ENCODE data around the gene MAG. TPM values are rescaled to one million over a fixed set of nuclear protein-coding genes. Genes with fewer than 3 reads are reported as not detected.
"Not testable (repeated sequence)": the region's sequence is repeated elsewhere in the genome, so short reads cannot be mapped to it uniquely, and the experiment has no call there.

The MAG gene
- total RNA-seq, 1 experiment from 2014 or later, result 0.50 TPM

GRCh38 chr19:35349614-35350521 is 57.9 kb downstream of the MAG start:
- no peak overlapping the region for H3K27ac ChIP-seq
- H3K27me3 ChIP-seq (replicated peaks), result peaks cover 11% of the 10 kb centered on the region
- no peaks in the 10 kb centered on the region for H3K9me3 ChIP-seq (replicated peaks)
- H3K36me3 ChIP-seq, result no peaks in the 10 kb centered on the region
- H3K4me1 ChIP-seq (replicated peaks), result no peaks in the 10 kb centered on the region
- DNase-seq (ENCODE audit: low read depth in 1 of 2, low spot score in 2 of 2), result no peak
- H3K4me3 ChIP-seq, result no peak overlapping the region

- no peak overlapping the region for H3K4me3 ChIP-seq
- no peaks in the 10 kb centered on the region for H3K4me1 ChIP-seq (replicated peaks)
- H3K9me3 ChIP-seq (replicated peaks), result no peaks in the 10 kb centered on the region
- H3K36me3 ChIP-seq, result no peaks in the 10 kb centered on the region
- no peak overlapping the region for H3K27ac ChIP-seq
- DNase-seq (ENCODE audit: low read depth in 1 of 2, low spot score in 2 of 2), result no peak
- H3K27me3 ChIP-seq (replicated peaks), result peaks cover 11% of the 10 kb centered on the region
Observed at GRCh38 chr19:35350591-35350990, 58.6 kb downstream of the MAG start.

DNA sequence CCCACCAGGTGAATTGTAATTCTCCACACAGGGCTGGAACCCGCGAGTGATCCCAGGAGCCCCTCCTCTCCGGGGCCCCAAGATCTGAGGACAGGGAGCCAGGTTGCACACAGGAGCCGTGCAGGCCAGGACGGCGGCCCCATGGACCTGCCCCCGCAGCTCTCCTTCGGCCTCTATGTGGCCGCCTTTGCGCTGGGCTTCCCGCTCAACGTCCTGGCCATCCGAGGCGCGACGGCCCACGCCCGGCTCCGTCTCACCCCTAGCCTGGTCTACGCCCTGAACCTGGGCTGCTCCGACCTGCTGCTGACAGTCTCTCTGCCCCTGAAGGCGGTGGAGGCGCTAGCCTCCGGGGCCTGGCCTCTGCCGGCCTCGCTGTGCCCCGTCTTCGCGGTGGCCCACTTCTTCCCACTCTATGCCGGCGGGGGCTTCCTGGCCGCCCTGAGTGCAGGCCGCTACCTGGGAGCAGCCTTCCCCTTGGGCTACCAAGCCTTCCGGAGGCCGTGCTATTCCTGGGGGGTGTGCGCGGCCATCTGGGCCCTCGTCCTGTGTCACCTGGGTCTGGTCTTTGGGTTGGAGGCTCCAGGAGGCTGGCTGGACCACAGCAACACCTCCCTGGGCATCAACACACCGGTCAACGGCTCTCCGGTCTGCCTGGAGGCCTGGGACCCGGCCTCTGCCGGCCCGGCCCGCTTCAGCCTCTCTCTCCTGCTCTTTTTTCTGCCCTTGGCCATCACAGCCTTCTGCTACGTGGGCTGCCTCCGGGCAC is 59.6 kb downstream of the MAG start:
- no peak overlapping the region for H3K27ac ChIP-seq
- H3K27me3 ChIP-seq (replicated peaks), result peaks cover 11% of the 10 kb centered on the region
- H3K4me3 ChIP-seq, result no peak overlapping the region
- no peaks in the 10 kb centered on the region for H3K4me1 ChIP-seq (replicated peaks)
- DNase-seq (ENCODE audit: low read depth in 1 of 2, low spot score in 2 of 2), result no peak
- H3K36me3 ChIP-seq, result no peaks in the 10 kb centered on the region
- no peaks in the 10 kb centered on the region for H3K9me3 ChIP-seq (replicated peaks)

DNA sequence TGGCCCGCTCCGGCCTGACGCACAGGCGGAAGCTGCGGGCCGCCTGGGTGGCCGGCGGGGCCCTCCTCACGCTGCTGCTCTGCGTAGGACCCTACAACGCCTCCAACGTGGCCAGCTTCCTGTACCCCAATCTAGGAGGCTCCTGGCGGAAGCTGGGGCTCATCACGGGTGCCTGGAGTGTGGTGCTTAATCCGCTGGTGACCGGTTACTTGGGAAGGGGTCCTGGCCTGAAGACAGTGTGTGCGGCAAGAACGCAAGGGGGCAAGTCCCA is 60.2 kb downstream of the MAG start:
- no peaks in the 10 kb centered on the region for H3K36me3 ChIP-seq

DNA sequence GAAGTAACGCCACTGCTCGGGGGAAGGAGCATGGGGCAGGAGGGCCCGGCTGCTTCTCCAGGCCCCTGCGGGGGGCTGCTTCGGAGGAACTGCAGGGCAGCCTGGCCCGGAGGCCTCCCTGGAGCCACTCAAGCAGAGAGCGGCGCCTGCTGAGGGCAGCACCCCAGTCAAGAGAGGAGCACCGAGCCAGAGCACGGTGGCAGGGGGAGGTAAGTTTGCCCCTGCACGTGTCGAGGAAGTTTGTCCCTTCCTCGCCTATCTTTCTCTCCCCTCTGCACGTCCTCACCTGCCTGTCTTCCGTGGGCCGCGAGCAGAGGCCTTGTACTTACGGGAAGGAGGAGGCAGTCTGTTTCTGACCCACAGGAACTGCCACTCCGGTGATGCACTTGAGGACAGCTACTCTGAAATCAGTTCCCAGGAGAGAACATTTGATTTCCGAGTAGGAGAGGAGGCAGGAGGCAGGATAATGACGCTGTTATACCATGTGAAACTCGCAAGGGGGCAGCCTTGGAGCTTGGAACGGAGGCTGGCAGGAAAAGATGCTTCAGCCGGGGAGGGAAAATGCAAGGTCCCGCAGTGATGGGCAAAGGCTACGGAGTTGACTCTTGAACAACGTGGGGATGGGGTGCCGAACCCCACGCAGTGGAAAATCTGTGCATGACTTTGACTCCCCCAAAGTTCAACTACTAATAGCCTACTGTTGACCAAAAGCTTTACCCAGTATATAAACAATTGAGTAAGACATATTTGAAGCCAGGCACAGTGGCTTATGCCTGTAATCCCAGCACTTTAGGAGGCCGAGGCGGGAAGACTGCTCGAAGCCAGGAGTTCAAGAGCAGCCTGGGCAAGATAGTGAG is 60.7 kb downstream of the MAG start:
- H3K4me3 ChIP-seq, result no peak overlapping the region
- no peaks in the 10 kb centered on the region for H3K36me3 ChIP-seq
- no peak overlapping the region for H3K27ac ChIP-seq
- peaks cover 17% of the 10 kb centered on the region for H3K27me3 ChIP-seq (replicated peaks)
- peak in 1 of 2 experiments; percentile 44 for DNase-seq (ENCODE audit: low read depth in 1 of 2, low spot score in 2 of 2)
- no peaks in the 10 kb centered on the region for H3K4me1 ChIP-seq (replicated peaks)
- no peaks in the 10 kb centered on the region for H3K9me3 ChIP-seq (replicated peaks)

More for the DNA sequence above, 60.2 kb downstream of the MAG start:
- no peak overlapping the region for H3K27ac ChIP-seq
- peaks cover 11% of the 10 kb centered on the region for H3K27me3 ChIP-seq (replicated peaks)
- H3K4me1 ChIP-seq (replicated peaks), result no peaks in the 10 kb centered on the region
- no peaks in the 10 kb centered on the region for H3K9me3 ChIP-seq (replicated peaks)
- DNase-seq (ENCODE audit: low read depth in 1 of 2, low spot score in 2 of 2), result no peak
- no peak overlapping the region for H3K4me3 ChIP-seq

DNA sequence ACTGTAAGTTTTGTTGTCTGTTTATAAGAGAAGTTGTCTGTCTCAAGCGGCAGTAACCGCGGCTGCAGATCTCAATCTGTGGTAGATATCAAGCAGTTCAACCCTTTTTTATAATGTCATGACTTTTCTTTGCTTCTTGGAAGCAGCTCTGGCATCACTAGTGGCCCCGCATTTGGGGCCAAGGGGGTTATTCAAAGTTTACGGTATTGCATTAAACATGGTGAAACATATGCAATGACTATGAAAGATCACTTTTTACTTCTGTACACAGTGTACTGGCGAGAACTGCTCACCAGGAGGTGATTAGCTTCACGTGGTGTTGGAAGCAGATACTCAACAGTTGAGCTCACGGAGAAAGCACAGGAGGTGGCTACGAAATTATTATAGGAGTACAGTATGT is 61.7 kb downstream of the MAG start:
- peaks cover 22% of the 10 kb centered on the region for H3K27me3 ChIP-seq (replicated peaks)
- no peak overlapping the region for H3K4me3 ChIP-seq
- no peaks in the 10 kb centered on the region for H3K36me3 ChIP-seq
- no peaks in the 10 kb centered on the region for H3K9me3 ChIP-seq (replicated peaks)
- no peak overlapping the region for H3K27ac ChIP-seq
- DNase-seq (ENCODE audit: low read depth in 1 of 2, low spot score in 2 of 2), result no peak
- no peaks in the 10 kb centered on the region for H3K4me1 ChIP-seq (replicated peaks)

DNA sequence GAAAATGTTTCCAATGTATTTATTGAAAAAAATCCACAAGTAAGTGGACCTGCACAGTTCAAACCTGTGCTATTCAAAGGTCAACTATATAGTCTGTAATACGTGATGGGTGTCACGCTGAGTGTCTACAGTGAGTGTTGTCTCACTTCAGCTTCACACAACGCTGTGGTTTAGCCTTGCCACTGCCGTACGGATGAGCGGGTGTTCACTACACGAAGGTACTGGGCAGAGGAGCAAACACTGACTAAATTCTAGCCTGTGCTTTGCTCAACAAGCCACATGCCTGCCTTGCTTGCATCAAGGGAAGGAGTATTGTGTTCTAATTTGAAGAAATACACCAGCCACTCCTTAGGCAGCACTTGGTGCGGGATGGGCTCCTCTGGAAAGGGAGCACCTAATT is 62.9 kb downstream of the MAG start:
- Histone ChIP-seq H3K36me3 (no peaks in the 10 kb centered on the region), H3K4me3 (no peak overlapping the region), H3K27ac (no peak overlapping the region), H3K4me1 (replicated peaks) (no peaks in the 10 kb centered on the region), H3K9me3 (replicated peaks) (no peaks in the 10 kb centered on the region), H3K27me3 (replicated peaks) (peaks cover 21% of the 10 kb centered on the region)
- DNase-seq (ENCODE audit: low read depth in 1 of 2, low spot score in 2 of 2), result no peak

DNA sequence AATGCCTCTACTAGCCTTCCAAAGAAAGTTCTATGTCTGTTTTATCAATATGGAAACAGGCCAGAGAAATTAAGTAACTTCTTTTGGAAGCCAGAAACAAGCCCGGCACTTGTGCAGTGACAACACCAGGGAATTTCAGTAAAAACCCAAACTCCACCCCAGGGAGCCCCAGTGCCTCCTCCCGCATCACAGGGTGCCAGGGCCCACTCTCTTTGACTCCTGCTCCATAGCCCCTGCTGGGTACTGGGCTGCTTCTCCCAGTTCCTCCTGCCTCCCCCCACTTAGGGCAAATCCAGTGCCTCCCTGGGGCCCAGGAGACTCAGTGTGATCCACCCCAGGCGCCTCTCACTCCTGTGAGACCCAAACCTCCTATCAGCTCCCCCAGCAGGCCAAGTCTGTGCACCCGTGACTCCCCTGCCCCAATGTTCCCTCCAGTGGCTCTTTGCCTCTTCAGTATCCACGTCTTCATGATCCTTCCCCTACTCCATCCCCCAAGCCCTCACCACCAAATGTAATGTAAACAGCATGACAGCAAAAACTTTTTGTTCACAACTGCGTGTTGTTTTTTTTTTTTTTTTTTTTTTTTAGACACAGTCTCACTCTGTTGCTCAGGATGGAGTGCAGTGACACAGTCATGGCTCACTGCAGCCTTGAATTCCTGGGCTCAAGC is 64.0 kb downstream of the MAG start:
- no peaks in the 10 kb centered on the region for H3K9me3 ChIP-seq (replicated peaks)
- no peaks in the 10 kb centered on the region for H3K4me1 ChIP-seq (replicated peaks)
- H3K27ac ChIP-seq, result no peak overlapping the region
- no peak overlapping the region for H3K4me3 ChIP-seq
- DNase-seq (ENCODE audit: low read depth in 1 of 2, low spot score in 2 of 2), result no peak
- H3K36me3 ChIP-seq, result no peaks in the 10 kb centered on the region
- H3K27me3 ChIP-seq (replicated peaks), result peaks cover 19% of the 10 kb centered on the region; the same call in 1 of the 2 replicates

- Histone ChIP-seq H3K9me3 (replicated peaks) (no peaks in the 10 kb centered on the region), H3K4me1 (replicated peaks) (no peaks in the 10 kb centered on the region), H3K4me3 (no peak within 1 kb of the TSS), H3K27me3 (replicated peaks) (peaks cover 27% of the 10 kb centered on the region), H3K27ac (no peak within 1 kb of the TSS), H3K36me3 (no peaks in the 10 kb centered on the region)
- DNase-seq (ENCODE audit: low read depth in 1 of 2, low spot score in 2 of 2), result no peak
Observed at GRCh38 chr19:35357867-35358573, 66.1 kb downstream of the MAG start, which contains the start of gene FFAR3. Gene FFAR3 (plus strand): TSS chr19:35358460. CDS start chr19:35358891, 431 bp downstream.

- H3K9me3 ChIP-seq (replicated peaks); H3K4me1 ChIP-seq (replicated peaks); H3K4me3 ChIP-seq; H3K36me3 ChIP-seq; H3K27ac ChIP-seq; DNase-seq (ENCODE audit: low read depth in 1 of 2, low spot score in 2 of 2): not testable (repeated sequence)
- H3K27me3 ChIP-seq (replicated peaks), result peaks cover 22% of the 10 kb centered on the region
Observed at GRCh38 chr19:35358834-35359233, 66.9 kb downstream of the MAG start.

DNA sequence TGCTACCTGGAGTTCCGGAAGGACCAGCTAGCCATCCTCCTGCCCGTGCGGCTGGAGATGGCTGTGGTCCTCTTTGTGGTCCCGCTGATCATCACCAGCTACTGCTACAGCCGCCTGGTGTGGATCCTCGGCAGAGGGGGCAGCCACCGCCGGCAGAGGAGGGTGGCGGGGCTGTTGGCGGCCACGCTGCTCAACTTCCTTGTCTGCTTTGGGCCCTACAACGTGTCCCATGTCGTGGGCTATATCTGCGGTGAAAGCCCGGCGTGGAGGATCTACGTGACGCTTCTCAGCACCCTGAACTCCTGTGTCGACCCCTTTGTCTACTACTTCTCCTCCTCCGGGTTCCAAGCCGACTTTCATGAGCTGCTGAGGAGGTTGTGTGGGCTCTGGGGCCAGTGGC is 67.4 kb downstream of the MAG start:
- not testable (repeated sequence) for H3K4me1 ChIP-seq (replicated peaks); H3K27ac ChIP-seq; DNase-seq (ENCODE audit: low read depth in 1 of 2, low spot score in 2 of 2); H3K4me3 ChIP-seq; H3K9me3 ChIP-seq (replicated peaks); H3K36me3 ChIP-seq
- H3K27me3 ChIP-seq (replicated peaks), result peaks cover 21% of the 10 kb centered on the region

GRCh38 chr19:35360081-35360480 is 68.1 kb downstream of the MAG start:
- peaks cover 21% of the 10 kb centered on the region for H3K27me3 ChIP-seq (replicated peaks)
- not testable (repeated sequence) for DNase-seq (ENCODE audit: low read depth in 1 of 2, low spot score in 2 of 2)

More at GRCh38 chr19:35360081-35360480, 68.1 kb downstream of the MAG start:
- not testable (repeated sequence) for H3K9me3 ChIP-seq (replicated peaks); H3K36me3 ChIP-seq; H3K4me1 ChIP-seq (replicated peaks); H3K27ac ChIP-seq; H3K4me3 ChIP-seq

All from SJSA1 (cell line).